NB4 (cell line): Measurements from ENCODE around the gene SPSB4.
"Not testable (repeated sequence)": the region's sequence is repeated elsewhere in the genome, so short reads cannot be mapped to it uniquely, and the experiment has no call there.

Source experiments
- DNase-seq: peaks from one replicate; pipeline ENCODE4 v3.0.0; 2010; ENCODE audit warnings: low read depth
- H3K4me3 ChIP-seq: one replicate; pipeline ENCODE4 v1.5.1; 2011; ENCODE audit warnings: mild to moderate bottlenecking, low read depth, low read length, moderate library complexity
- MYC ChIP-seq: IDR thresholded peaks from 2 replicates; pipeline ENCODE4 v1.6.1; 2011; ENCODE audit warnings: low read depth, low read length
- POLR2A ChIP-seq: IDR thresholded peaks from 2 replicates; pipeline ENCODE4 v1.6.1; 2011; ENCODE audit warnings: mild to moderate bottlenecking; ENCODE audit not compliant: insufficient read length; ENCODE audit errors: extremely low read depth
- TF ChIP-seq, protein P1 (sequence below): IDR thresholded peaks from 2 replicates; pipeline ENCODE4 v1.6.1; 2011; ENCODE audit warnings: low read depth, low read length
- TF ChIP-seq, protein P2 (sequence below): IDR thresholded peaks from one replicate; pipeline ENCODE4 v1.5.1; 2012; ENCODE audit warnings: low read depth, low read length

SPSB4 gene

DNA sequence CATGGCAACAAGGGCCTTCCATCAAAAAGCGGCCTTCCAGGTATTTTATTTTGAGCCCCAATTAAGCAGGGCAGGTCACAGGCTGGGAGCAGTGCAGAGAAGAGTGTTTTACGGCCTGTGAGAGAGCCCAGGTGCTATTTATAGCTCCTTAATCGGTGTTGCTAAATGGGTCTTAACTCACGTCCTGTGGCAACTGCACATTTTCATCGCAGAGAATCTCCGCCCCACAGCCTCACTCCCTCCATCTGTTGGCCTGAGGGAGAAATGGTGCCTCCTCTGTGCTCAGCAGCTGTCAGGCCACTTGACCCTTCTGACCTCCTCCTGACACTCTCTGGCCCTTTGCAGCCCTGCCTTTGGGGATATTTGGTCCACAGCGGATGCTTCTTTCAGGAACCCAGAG lies 58.6 kb downstream of the SPSB4 start:
- no peak for TF ChIP-seq MYC
- TF ChIP-seq, protein P1, sequence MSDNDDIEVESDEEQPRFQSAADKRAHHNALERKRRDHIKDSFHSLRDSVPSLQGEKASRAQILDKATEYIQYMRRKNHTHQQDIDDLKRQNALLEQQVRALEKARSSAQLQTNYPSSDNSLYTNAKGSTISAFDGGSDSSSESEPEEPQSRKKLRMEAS: no peak
- TF ChIP-seq POLR2A: no peak
- TF ChIP-seq, protein P2, sequence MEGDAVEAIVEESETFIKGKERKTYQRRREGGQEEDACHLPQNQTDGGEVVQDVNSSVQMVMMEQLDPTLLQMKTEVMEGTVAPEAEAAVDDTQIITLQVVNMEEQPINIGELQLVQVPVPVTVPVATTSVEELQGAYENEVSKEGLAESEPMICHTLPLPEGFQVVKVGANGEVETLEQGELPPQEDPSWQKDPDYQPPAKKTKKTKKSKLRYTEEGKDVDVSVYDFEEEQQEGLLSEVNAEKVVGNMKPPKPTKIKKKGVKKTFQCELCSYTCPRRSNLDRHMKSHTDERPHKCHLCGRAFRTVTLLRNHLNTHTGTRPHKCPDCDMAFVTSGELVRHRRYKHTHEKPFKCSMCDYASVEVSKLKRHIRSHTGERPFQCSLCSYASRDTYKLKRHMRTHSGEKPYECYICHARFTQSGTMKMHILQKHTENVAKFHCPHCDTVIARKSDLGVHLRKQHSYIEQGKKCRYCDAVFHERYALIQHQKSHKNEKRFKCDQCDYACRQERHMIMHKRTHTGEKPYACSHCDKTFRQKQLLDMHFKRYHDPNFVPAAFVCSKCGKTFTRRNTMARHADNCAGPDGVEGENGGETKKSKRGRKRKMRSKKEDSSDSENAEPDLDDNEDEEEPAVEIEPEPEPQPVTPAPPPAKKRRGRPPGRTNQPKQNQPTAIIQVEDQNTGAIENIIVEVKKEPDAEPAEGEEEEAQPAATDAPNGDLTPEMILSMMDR: no peak
- DNase-seq: no peak
- H3K4me3 ChIP-seq: no peak overlapping the region

DNA sequence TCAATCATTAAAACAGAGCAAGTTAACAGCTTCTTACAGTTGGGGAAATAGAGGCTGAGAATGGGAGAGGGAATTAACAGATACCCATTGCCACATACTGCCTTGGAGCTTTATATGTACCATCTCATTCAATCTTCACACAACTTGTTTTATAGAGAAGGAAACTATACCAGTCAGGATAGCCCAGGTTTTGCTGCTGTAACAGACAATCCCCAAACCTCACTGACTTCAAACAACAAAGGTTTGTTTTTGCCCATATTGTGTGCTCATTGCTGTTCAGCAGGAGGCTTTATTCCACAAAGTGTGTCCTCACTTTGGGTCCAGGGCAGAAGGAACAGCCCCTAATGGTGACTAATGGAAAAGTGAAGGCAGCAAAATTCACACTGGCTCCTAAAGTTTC lies 59.2 kb downstream of the SPSB4 start:
- TF ChIP-seq, protein P1: no peak
- TF ChIP-seq POLR2A: no peak
- TF ChIP-seq, protein P2: no peak
- TF ChIP-seq MYC: no peak
- H3K4me3 ChIP-seq: no peak overlapping the region
- DNase-seq: no peak

DNA sequence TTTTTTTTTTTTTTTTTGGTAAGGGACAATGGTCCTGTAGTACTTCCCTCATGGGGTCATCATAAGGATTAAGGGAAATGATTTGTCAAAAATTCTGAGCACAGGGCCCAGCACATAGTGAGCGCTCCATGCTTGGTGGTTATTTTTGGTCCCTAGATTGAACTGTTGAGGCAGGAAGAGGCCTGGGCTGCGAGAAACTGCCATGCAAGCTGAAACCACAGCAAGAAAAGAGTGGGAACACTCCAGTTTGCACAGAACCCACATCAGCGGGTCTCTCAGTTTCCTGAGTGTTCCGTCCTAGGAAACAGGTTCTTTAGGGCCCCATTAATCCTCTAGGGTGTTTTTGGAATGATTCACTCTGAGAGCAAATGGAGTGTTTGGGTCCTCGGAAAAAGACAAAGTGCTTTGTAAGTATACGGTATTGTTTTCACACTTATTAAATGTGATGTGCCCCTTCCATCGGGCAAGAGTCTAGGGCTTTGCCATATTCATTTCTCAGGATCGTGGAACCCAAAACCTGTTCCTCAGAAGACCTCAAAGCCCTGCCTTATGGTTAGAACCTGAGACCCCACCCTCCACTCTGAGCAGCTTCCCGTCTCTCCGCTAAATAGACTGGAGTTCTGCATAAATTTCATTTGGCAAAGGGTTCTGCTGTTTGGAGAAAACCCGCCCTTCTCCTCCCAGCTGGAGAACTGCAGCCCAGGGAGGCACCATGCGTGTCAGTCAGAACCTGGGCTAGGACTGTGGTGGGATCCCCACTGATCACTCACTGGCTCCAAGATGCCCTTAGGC lies 60.4 kb downstream of the SPSB4 start:
- DNase-seq: no peak
- no peak overlapping the region for H3K4me3 ChIP-seq
- TF ChIP-seq MYC (no peak), POLR2A (no peak)
- TF ChIP-seq, protein P1: no peak
- TF ChIP-seq, protein P2: no peak

DNA sequence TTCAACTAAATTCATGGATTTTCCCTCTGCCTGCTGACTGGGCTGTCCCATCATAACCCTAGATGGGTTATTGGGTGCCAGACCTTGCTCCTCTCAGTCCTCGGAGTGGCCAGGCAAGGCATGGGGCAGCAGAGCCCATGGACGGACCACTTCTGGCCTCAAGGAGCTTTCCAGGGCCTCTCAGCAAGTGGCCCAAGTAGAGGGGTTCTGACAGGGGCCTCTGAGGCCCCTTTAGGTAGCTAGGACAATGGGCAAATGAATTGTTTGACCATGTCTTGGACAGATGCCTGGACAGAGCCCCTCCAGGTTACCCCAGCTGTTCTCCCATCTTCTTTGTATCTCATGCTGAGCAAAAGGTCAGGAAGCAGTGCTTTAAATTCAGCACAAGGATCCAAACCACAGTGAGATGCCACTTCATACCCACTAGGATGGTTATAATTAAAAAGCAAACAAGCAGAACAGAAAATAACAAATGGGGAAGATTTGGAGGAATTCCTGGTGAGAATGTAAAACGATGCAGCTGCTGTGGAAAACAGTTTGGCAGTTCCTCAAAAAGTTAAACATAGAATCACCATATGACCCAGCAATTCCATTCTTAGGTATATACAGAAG lies 61.6 kb downstream of the SPSB4 start:
- DNase-seq: no peak
- no peak overlapping the region for H3K4me3 ChIP-seq
- TF ChIP-seq POLR2A (no peak), MYC (no peak)
- TF ChIP-seq, protein P2: no peak
- TF ChIP-seq, protein P1: no peak

DNA sequence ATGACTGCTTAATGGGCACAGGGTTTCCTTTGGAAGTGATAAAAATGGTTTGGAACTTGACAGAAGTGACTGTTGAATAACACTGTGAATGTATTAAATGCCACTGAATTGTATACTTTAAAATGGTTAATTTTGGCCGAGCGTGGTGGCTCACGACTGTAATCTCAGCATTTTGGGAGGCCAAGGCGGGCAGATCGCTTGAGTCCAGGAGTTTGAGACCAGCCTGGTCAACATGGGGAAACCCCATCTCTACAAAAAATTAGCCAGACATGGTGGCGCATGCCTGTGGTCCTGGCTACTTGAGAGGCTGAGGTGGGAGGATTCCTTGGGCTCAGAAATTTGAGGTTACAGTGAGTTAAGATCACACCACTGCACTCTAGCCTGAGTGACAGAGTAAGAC lies 62.5 kb downstream of the SPSB4 start:
- not testable (repeated sequence) for H3K4me3 ChIP-seq, DNase-seq

DNA sequence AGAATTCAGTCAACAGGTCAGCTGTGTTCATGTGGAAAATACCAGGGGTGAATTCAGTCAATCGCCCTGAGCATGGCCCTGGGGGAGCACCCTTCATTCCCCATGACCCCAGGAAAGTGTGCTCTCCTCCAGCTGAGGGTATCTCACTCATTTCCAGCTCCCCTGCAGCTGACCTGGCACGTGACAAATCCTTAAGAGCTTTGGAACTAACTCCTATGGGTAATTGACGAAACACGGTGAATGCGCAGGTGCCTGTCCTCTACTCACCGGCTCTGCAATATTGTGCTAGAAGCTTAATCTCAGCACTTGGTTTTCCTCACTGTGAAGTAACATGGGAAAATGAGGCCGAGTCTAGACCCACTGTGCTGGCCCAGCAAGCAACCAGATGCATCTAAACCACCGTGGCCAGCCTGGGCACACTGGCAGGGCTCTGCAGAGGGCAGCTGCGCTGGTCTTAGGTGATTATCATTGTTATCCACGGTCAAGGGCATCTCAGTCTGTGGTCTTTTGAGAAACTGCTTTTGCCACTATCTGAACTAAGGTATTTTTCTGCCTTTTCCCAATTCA lies 63.1 kb downstream of the SPSB4 start:
- H3K4me3 ChIP-seq: no peak overlapping the region
- TF ChIP-seq POLR2A: no peak
- TF ChIP-seq, protein P2: no peak
- no peak for TF ChIP-seq MYC
- TF ChIP-seq, protein P1: no peak
- DNase-seq: no peak
